Ovary (tissue), 9 donors: ENCODE results near the gene EDA2R. TPM values are rescaled to one million over a fixed set of nuclear protein-coding genes. Genes with fewer than 3 reads are reported as not detected.

ENCODE experiments used
- DNase-seq, 5 donors: peaks; one replicate each; pipeline ENCODE4 v3.0.0-alpha.2; 2019 to 2020
- H3K27ac ChIP-seq, 2 donors: fragments of 200-600 bp; one replicate each; pipeline versions ENCODE4 v1.5.1 to v1.8.0; 2019 to 2022
- H3K27me3 ChIP-seq: fragments of 200-600 bp; one replicate; pipeline ENCODE4 v1.8.0; 2022
- H3K36me3 ChIP-seq: fragments of 200-600 bp; sonication (generic); one replicate; pipeline ENCODE4 v1.5.1; 2019
- H3K4me1 ChIP-seq: one replicate; pipeline ENCODE4 v1.8.1; 2013; ENCODE audit warnings: mild to moderate bottlenecking, moderate library complexity; ENCODE audit not compliant: insufficient read depth
- H3K4me3 ChIP-seq: fragments of 200-600 bp; sonication (generic); one replicate; pipeline ENCODE4 v1.5.1; 2017
- H3K9me3 ChIP-seq, 2 donors: fragments of 200-600 bp in 1 of 2; sonication (generic) in 1 of 2; one replicate each; pipeline versions ENCODE4 v1.5.1 to v1.8.1; 2013 to 2019; ENCODE audit warnings: mild to moderate bottlenecking in 1 of 2, moderate library complexity in 1 of 2
- CTCF ChIP-seq, 3 donors: fragments of 450-650 bp in 2 of 3; fragments of 200-600 bp in 1 of 3; IDR thresholded peaks; one replicate each; pipeline versions ENCODE4 v1.5.1 to v1.8.0; 2016 to 2022; ENCODE audit warnings: antibody characterized with exemption in 3 of 3, mild to moderate bottlenecking in 1 of 3
- EP300 ChIP-seq: sonication (generic); formaldehyde crosslinking; IDR thresholded peaks from one replicate; pipeline ENCODE4 v1.6.1; 2017; ENCODE audit warnings: antibody characterized with exemption
- POLR2A ChIP-seq: fragments of 450-650 bp; IDR thresholded peaks from one replicate; pipeline ENCODE4 v1.6.1; 2017; ENCODE audit warnings: antibody characterized with exemption, mild to moderate bottlenecking, moderate library complexity
- WGBS, 3 donors: extraction: QIAGEN DNeasy Blood & Tissue Kit in 1 of 3; methylation state at CpG; one replicate each; pipeline versions ENCODE4 v1.1.5 to v1.1.7; 2013 to 2017; 5-methylcytosine and 5-hydroxymethylcytosine counted together
- intact Hi-C, 4 donors: fragments of 100-400 bp; cut with DNase I; formaldehyde crosslinking; loops; one replicate each; pipeline versions ENCODE4 v1.11.0 to v1.15.1; 2022 to 2023
- polyA plus RNA-seq, 2 donors: library from polyadenylated mRNA; stranded (reverse); fragments of 200-250 nt in 1 of 2; fragments of 350-450 nt in 1 of 2; fragmentation: Illumina TruSeq in 1 of 2; extraction: RNeasy Lipid Tissue Mini Kit (QIAGEN cat#74804) in 1 of 2; gene quantifications; one replicate each; pipeline ENCODE4 v1.2.3, GENCODE V29; 2013 to 2014
- total RNA-seq, 7 donors: library from RNA; depleted of rRNA in 2 of 7; stranded (reverse); fragments of >200 nt in 2 of 7; fragmentation: NEBNext Ultra II Directional in 3 of 7; extraction: Animal tissue kit (Norgen Biotek cat#: 25700) in 3 of 7; gene quantifications; one replicate each; pipeline versions ENCODE4 v1.1.0 to v1.2.4, GENCODE V29; 2016 to 2023
- donor health status: DM: no; HTN: no; CAD: no; lungs with moderate emphysema.
- donor health status: DM: no; HTN: no; CAD: no.
- donor health status: Bipolar disorder and iron deficiency.
- donor health status: DM: yes; HTN: yes; CAD: no.
- donor health status: DM: no; HTN: no; CAD: no.
- donor health status: DM: yes; HTN: yes; CAD: no.

Gene EDA2R
- total and polyA plus RNA-seq, 9 donors: 1.5 to 9.6 (median 6.0) TPM

DNA sequence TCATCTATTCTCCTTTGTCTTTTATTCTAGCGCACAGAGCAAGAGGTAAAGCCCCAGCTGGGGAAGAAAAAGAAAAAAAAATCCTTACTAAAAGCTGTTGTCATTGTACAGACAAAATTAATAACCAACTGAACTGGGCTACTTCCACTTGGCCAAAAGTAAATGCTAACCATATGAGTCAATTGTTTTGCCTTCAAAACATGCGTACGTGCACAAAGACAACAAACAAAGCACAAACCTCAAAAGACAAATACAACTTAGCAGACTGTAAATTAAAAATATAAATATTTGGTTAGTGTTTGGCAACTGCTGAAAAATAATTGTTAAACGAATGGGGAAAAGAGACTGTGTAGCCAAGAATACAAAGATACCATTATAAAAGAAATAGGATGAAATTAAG lies 5.9 kb downstream of the EDA2R start:
- 27 to 38% (median 29%) methylated on average over 4 of the region's 4 CpGs for WGBS, 3 donors
- intact Hi-C loops: no loop called here
- TF ChIP-seq EP300: no peak
- no peak for TF ChIP-seq POLR2A
- no peak for TF ChIP-seq CTCF (IDR thresholded peaks at IDR 0.05)
- Histone ChIP-seq H3K9me3 (no peaks in the 10 kb centered on the region), H3K4me1 (peaks cover under 1% of the 10 kb centered on the region), H3K27ac (no peak overlapping the region), H3K4me3 (no peak overlapping the region), H3K36me3 (no peaks in the 10 kb centered on the region), H3K27me3 (no peaks in the 10 kb centered on the region)
- no peak for DNase-seq

- Histone ChIP-seq H3K4me3 (no peak overlapping the region), H3K36me3 (no peaks in the 10 kb centered on the region), H3K27ac (no peak overlapping the region), H3K9me3 (no peaks in the 10 kb centered on the region), H3K27me3 (no peaks in the 10 kb centered on the region), H3K4me1 (no peaks in the 10 kb centered on the region)
- TF ChIP-seq EP300 (no peak), POLR2A (no peak), CTCF (IDR thresholded peaks at IDR 0.05) (no peak)
- DNase-seq: no peak
- intact Hi-C loops: no loop called here
- 22 to 26% (median 24%) methylated on average over 2 of the region's 2 CpGs for WGBS, 3 donors
Measured at GRCh38 chrX:66632473-66632872, 6.4 kb downstream of the EDA2R start.

- WGBS, 3 donors: 72 to 80% (median 77%) methylated on average over 3 of the region's 3 CpGs
- Histone ChIP-seq H3K36me3 (no peaks in the 10 kb centered on the region), H3K4me1 (no peaks in the 10 kb centered on the region), H3K27me3 (no peaks in the 10 kb centered on the region), H3K9me3 (no peaks in the 10 kb centered on the region), H3K27ac (no peak overlapping the region), H3K4me3 (no peak overlapping the region)
- no peak for TF ChIP-seq EP300
- no peak for TF ChIP-seq CTCF (IDR thresholded peaks at IDR 0.05)
- TF ChIP-seq POLR2A: no peak
- DNase-seq: no peak
- intact Hi-C loops: no loop called here
Measured at GRCh38 chrX:66625525-66625924, 13.4 kb downstream of the EDA2R start.

DNA sequence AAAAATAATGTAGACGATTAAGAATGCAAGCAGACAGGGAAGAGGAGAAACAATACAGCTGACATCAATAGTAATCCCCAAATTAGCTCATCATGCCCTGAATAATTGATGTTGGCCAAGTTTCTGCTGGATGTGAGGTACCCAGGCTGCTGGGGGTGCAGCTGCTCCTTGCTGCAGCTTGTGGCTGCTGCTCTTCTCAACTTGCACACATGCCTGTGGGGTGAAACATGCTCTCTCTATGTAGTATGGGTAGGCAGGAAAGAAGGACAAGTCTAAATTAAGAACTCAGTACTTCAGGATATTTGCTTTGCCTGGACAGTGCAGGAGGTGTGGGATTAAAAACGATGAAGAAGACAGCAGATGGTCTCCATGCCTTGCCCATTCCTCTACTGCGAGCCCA lies 16.7 kb downstream of the EDA2R start:
- Histone ChIP-seq H3K27ac (no peak overlapping the region), H3K27me3 (no peaks in the 10 kb centered on the region), H3K36me3 (no peaks in the 10 kb centered on the region), H3K9me3 (no peaks in the 10 kb centered on the region), H3K4me3 (no peak overlapping the region), H3K4me1 (no peaks in the 10 kb centered on the region)
- no peak for DNase-seq
- 63 to 64% (median 64%) methylated on average over 3 of the region's 3 CpGs for WGBS, 3 donors
- TF ChIP-seq EP300: no peak
- TF ChIP-seq CTCF (IDR thresholded peaks at IDR 0.05): no peak
- TF ChIP-seq POLR2A: no peak
- intact Hi-C loops: no loop called here

GRCh38 chrX:66616944-66617343 lies 21.9 kb downstream of the EDA2R start:
- DNase-seq: no peak
- Histone ChIP-seq H3K27ac (no peak overlapping the region), H3K27me3 (no peaks in the 10 kb centered on the region), H3K36me3 (no peaks in the 10 kb centered on the region), H3K9me3 (no peaks in the 10 kb centered on the region), H3K4me1 (no peaks in the 10 kb centered on the region), H3K4me3 (no peak overlapping the region)
- TF ChIP-seq CTCF (IDR thresholded peaks at IDR 0.05): no peak
- no peak for TF ChIP-seq EP300
- no peak for TF ChIP-seq POLR2A
- 64 to 67% (median 65%) methylated on average over 2 of the region's 2 CpGs for WGBS, 3 donors
- intact Hi-C loops: no loop called here
